HEK293T (cell line): ENCODE measurements around the gene VAT1L.

Source experiments
- ARNT ChIP-seq: fragments of 450-650 bp; IDR thresholded peaks from 2 replicates; pipeline ENCODE4 v1.6.1; 2017; ENCODE audit warnings: mild to moderate bottlenecking
- BHLHE40 ChIP-seq: fragments of 450-650 bp; IDR thresholded peaks from 2 replicates; pipeline ENCODE4 v1.6.1; 2016; ENCODE audit warnings: mild to moderate bottlenecking, moderate library complexity, borderline replicate concordance
- CTBP1 ChIP-seq: fragments of 450-650 bp; IDR thresholded peaks from 2 replicates; pipeline ENCODE4 v1.6.1; 2016; ENCODE audit warnings: borderline replicate concordance
- FOXM1 ChIP-seq: fragments of 450-650 bp; IDR thresholded peaks from 2 replicates; pipeline ENCODE4 v1.6.1; 2017; ENCODE audit warnings: mild to moderate bottlenecking, borderline replicate concordance
- HDGF ChIP-seq: fragments of 450-650 bp; IDR thresholded peaks from 2 replicates; pipeline ENCODE4 v1.6.1; 2017; ENCODE audit warnings: antibody characterized with exemption, borderline replicate concordance
- L3MBTL2 ChIP-seq: fragments of 450-650 bp; conservative IDR thresholded peaks from 2 replicates; pipeline ENCODE4 v1.6.1; 2016; ENCODE audit warnings: mild to moderate bottlenecking
- LEF1 ChIP-seq: fragments of 450-650 bp; IDR thresholded peaks from 2 replicates; pipeline ENCODE4 v1.6.1; 2017; ENCODE audit warnings: mild to moderate bottlenecking, borderline replicate concordance
- PKNOX1 ChIP-seq: fragments of 450-650 bp; IDR thresholded peaks from 2 replicates; pipeline ENCODE4 v1.6.1; 2016
- SP1 ChIP-seq: fragments of 450-650 bp; IDR thresholded peaks from 2 replicates; pipeline ENCODE4 v1.6.1; 2017
- TARDBP ChIP-seq: fragments of 450-650 bp; IDR thresholded peaks from 2 replicates; pipeline ENCODE4 v1.6.1; 2016

- no peak for TF ChIP-seq PKNOX1
- TF ChIP-seq SP1: no peak
- TF ChIP-seq FOXM1: no peak
- TF ChIP-seq LEF1: no peak
- no peak for TF ChIP-seq L3MBTL2
- no peak for TF ChIP-seq CTBP1
- no peak for TF ChIP-seq ARNT
- TF ChIP-seq BHLHE40: no peak
- no peak for TF ChIP-seq HDGF
- TF ChIP-seq TARDBP: no peak
These were observed 5.1 kb downstream of the VAT1L start for GRCh38 chr16:77793417-77793816.
